CD4-positive, alpha-beta T cell treated with Interleukin-4 for 4 hours (primary cell): ENCODE measurements around the gene GTF2H4.
A peak's percentile ranks its signal among the peaks of the same experiment; 100 is the strongest.
"Not testable (repeated sequence)": the region's sequence is repeated elsewhere in the genome, so short reads cannot be mapped to it uniquely, and the experiment has no call there.

Source experiments
- DNase-seq: peaks from one replicate; pipeline ENCODE4 v3.0.0-alpha.2; 2020

The GTF2H4 gene

DNA sequence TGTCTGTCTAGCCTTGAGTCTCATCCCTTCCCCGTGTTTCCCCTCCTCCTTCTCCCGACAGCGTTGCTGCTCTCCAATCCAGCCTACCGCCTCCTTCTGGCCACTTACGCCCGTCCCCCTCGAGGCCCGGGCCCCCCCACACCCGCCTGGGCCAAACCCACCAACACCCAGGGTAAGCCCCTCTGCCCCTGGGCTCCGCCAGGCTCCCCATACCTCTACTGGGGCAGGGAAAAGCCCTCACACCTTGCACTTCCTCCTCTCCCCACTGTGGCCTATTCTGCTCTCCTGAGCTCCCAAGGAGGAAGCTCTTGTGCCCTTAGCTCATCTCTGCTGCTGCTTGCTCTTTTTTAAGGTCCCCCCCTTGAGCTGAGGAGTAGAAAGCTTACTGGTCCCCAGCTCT, 12.7 kb upstream of the GTF2H4 start:
- no peak for DNase-seq

DNA sequence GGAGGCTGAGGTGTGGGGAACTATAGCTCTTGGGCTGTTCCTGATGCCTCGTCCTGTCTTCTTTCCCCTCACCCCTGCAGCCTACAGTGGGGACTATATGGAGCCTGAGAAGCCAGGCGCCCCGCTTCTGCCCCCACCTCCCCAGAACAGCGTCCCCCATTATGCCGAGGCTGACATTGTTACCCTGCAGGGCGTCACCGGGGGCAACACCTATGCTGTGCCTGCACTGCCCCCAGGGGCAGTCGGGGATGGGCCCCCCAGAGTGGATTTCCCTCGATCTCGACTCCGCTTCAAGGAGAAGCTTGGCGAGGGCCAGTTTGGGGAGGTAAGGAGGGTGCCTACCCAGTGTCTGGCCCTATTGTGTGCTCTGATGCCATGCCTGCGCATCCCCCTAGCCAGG, 11.5 kb upstream of the GTF2H4 start:
- DNase-seq = no peak

DNA sequence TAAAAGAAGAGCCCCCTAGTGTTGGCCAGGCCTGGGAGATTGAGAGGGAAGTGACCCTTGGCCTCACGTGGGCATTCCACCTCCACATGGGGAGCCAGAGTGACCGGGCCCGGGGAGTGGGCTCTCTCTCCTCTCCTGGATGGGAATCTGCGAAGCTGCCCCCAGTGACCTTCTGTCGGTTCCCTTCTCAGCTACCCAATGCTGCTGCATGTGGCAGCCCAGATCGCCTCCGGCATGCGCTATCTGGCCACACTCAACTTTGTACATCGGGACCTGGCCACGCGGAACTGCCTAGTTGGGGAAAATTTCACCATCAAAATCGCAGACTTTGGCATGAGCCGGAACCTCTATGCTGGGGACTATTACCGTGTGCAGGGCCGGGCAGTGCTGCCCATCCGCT, 10.1 kb upstream of the GTF2H4 start:
- no peak for DNase-seq

DNA sequence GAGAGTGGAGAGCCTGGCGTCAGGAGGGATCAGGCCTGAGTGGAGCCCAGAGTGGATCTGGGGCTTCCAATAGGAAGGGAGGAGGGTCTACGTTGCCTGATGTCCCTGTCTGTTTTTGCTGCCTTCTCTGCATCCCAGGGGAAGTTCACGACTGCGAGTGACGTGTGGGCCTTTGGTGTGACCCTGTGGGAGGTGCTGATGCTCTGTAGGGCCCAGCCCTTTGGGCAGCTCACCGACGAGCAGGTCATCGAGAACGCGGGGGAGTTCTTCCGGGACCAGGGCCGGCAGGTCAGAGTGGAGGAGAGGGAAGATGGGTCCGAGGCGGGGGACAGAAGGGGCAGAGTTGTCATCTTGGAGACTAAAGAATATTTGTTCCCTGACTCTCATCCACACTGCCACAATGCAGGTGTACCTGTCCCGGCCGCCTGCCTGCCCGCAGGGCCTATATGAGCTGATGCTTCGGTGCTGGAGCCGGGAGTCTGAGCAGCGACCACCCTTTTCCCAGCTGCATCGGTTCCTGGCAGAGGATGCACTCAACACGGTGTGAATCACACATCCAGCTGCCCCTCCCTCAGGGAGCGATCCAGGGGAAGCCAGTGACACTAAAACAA, 9.2 kb upstream of the GTF2H4 start:
- no peak for DNase-seq

DNA sequence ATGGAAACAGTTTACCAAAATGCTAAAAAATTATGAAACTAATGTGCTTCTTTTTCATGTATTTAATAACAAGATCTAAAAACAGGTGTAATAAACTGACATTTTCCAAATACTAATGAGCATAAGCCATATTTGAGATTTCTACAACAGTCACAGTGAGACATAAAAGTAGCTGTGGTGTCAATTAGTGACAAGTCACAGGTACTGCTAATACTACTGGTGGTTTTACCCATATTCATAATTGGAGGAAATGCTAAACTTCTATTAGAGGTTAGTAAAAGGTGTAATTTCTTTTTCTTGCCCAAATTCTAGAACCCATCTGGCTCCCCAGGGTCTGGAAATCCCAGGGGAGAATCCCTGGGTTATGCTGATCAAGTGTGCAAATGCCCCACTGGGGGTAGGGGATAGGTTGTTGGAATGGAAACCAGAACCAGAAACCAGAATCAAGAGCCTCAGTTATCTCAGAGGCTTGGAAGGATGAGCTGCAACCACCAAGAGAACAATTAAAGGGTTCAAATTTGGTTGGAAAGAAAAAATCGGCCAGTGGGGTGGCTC, 7.1 kb upstream of the GTF2H4 start:
- DNase-seq = no peak

DNA sequence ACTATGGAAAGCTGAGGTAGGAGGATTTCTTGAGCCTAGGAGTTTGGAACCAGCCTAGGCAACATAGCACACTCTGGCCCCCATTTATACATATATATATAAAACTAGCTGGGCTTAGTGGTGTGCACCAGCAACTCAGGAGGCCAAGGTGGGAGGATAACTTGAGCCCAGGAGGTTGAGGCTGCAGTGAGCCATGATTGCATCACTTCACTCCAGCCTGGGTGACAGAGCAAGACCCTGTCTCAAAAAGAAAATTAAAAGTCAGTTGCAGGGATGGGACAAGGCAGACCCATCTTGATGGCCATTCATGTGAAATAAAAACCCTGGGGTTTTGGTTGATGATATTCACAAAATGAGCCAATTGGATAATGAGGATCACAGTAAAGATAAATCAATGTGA, 6.6 kb upstream of the GTF2H4 start:
- DNase-seq = no peak

DNA sequence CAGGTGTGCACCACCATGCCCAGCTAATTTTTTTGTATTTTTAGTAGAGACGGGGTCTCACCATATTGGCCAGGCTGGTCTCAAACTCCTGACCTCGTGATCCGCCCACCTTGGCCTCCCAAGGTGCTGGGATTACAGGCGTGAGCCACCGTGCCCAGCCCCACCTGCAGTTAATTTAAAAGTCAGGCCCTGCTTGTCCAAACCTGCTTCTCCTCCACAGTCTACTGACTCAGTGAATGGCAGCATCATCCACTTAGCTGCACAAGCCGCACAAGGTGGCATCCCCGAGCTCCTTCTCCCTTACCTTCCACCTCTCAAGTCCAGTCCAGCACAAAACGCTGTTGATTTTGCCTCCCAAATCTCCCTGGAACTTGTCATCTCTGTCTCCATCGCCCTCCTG, 5.8 kb upstream of the GTF2H4 start:
- DNase-seq = not testable (repeated sequence)

DNA sequence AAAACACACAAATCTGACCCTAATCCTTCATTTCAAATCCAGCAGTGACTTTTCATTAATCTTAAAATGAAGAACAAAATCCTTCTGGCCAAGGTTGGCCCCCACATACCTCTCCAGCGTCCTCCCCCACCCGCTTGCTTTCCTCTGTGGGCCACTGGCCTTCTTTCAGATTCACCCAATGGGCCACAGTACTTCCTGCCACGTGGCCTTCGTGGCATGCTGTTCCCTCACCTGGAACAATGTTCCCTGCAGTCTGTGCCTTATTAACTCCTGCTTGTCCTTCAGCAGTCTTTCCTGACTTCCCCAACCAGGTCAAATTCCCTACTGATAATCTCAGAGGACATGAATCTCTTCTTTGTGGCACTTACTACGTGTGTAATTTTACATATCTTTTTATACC, 5.3 kb upstream of the GTF2H4 start:
- no peak for DNase-seq

DNA sequence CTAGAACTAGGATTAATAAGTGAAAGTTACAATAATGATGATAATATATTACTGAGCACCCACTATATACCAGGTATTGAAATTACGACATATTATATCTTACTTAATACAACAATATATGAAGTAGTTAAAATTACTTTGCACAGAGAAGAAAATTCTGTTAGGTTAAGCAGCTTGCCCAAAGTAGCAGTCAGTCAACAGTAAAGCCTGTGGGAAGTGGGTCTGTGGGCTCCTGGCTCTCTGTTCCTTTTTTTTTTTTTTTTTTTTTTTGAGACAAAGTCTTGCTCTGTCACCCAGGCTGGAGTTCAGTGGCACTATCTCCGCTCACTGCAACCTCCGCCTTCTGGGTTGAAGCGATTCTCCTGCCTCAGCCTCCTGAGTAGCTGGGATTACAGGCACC, 4.8 kb upstream of the GTF2H4 start:
- no peak for DNase-seq

DNA sequence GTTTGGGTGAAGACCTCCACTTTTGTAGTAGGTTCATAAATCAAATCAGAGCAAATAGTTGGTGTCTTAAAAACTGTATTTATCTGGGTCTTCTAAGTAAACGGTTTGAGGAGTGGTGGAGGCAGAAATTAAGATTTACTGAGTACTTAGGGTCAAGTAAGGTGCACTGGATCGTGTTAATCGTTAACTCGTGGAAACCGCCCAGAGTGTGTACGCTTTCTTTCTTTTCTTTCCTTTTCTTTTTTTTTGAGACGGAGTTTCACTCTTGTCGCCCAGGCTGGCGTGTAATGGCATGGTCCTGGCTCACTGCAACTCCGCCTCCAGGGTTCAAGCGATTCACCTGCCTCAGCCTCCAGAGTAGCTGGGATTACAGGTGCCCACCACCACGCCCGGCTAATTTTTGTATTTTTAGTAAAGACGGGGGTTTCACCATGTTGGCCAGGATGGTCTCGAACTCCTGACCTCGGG, 683 bp upstream of the GTF2H4 start:
- DNase-seq = not testable (repeated sequence)

DNA sequence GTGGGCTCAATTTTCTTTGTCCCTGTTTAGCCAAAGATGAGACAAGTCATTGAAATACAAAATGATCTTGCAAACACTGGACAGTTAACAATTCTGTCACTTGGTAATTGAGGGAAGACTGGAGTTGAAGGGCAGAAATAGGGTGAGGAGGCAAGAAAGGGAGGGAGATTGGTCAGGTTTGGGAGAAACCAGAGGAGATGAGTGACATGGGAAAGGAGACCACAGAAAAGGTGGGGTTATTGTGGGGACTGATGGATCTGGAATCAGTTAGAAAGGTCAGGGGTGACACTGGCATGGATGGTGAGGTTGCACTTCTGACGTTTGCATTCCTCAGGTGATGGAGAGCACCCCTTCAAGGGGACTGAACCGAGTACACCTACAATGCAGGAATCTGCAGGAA, 693 bp downstream of the GTF2H4 start:
- DNase-seq = no peak

DNA sequence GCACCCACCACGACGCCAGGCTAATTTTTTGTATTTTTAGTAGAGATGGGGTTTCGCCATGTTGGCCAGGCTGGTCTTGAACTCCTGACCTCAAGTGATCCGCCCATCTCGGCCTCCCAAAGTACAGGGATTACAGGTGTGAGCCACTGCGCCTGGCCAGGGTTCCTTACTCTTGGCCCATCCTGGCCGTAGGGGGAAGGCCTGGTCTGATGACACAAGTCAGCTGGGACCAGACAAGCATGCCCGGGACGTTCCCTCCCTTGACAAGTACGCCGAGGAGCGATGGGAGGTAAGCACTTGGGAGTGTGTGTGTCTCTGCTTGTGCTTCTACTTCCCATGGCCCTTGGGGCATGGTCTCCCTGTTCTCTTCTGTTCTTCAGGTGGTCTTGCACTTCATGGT, 2.5 kb downstream of the GTF2H4 start:
- DNase-seq = not testable (repeated sequence)

DNA sequence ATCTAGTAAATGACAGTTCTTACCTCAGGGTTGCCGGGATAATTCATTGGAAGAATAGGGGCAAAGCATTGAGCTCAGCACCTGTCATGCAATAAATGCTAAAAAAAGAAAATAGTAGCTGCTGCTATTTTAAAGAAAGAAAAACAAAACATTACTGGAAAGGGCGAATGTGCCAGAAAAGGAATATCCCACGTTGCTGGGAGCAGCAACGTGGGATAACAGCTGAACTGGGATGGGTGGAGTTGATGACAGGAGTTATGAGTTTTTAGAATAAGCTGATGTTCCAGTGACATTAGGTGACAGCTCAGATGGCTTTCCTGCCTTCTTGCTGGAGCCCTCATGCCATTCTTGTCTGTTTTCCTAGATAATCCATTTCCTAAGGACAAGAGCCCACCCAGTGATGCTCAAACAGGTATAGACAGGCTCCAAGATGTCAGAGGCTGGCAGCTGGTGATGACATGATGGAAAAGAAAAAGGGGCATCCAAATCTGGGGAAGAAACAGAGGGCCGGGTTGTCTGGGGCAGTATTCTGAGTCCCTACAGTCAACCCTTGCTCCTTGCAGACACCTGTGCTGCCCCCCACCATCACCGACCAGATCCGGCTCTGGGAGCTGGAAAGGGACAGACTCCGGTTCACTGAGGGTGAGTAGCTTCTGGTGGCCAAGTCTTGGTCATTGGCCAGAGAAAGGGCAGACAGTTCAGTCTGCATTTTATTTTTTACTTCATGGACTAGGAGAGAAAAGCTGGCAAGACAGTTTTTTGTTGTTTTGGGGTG, 4.9 kb downstream of the GTF2H4 start:
- DNase-seq = no peak

DNA sequence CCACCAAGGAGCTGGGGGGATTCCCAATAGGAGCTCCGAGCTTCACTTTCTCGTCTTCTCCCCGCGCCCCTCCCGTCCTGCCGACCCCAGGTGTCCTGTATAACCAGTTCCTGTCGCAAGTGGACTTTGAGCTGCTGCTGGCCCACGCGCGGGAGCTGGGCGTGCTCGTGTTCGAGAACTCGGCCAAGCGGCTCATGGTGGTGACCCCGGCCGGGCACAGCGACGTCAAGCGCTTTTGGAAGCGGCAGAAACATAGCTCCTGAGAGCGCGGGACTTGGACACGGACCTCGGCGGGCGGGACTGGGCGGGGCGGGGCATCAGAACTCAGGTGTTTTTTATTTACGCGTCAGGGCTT, 5.7 kb downstream of the GTF2H4 start:
- no peak for DNase-seq

DNA sequence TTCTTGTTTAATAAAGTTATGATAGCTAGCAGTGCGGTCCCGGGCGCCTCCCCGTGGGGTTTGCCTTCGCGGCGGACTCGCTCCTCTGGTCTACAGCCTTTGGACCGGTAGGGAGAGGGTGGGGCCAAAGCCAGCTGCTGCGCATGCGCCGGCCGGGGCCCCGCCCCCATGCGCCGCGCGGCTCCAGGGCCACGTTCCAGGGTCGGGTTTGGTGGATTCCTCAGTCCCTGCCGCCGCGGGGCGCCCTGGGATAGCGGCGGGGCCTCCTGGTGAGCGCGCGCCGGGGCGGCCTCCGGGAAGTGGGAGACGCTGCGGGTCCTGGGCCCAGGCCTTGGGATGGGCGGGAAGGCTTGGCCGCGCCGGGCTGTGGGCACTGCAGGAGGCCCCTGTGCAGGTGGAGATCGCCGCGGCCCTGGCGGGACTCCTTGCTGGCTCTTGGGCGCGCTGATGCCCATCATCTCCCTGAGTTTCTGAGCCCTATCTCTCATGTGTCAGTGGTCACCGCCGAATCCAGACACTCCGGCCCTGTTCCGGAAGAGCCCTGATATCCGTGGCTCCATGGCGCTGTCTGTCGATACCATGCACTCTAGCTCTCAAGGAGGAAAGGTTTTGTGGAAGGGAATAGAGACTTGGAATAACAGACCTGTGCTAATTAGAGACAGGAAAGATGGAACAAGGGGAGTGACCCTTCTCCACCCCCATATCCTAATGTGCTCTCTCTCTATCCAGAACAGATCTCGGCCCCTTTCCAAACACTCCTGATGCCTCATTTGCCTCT, 6.3 kb downstream of the GTF2H4 start, which contains the start of gene VARS2:
Gene VARS2, plus strand, starts transcription at position 163 of the 778 bp plus-strand sequence. Its CDS starts 599 bp downstream, at position 762.
- DNase-seq = peak; percentile 88

DNA sequence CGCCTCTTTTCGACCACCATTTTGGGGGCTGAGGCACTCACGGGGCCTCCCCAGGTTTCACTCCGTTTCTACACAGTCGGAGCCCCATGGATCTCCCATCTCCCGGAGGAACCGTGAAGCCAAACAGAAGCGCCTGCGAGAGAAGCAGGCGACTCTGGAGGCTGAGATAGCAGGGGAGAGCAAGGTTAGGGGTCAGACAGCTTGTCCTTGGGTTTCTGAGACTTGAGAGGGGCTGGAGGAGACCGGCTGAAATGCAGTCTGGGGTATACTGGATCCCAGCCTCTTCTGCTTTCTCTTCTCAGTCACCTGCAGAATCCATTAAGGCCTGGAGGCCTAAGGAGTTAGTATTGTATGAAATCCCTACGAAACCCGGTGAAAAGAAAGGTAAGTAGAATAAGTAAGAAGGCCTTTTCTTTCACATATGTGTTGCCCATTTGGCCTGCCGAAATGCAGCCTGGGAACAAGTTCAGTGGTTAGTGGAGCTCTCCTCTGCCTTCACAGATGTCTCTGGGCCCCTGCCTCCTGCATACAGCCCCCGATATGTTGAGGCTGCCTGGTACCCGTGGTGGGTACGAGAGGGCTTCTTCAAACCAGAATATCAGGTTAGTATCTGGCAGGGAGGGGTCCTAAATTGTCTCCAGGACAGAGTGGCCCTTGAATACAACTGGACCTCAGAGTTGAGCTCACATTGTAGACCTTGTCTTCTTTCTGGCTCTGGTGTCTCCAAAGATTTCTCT, 7.0 kb downstream of the GTF2H4 start:
- DNase-seq = no peak

DNA sequence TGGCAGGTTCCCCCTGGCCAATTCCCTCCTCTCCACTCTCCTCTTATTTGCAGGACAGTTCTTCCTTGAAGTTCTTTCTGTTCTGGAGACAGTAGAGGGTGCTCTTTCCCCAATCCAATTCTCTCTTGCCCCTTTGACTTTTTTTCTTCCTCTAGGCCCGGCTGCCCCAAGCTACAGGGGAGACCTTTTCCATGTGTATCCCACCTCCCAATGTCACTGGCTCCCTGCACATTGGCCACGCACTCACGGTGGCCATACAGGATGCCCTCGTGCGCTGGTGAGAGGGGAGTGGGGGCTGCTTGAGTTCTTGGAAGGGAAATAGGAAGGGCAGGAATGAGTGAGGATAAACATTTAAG, 7.6 kb downstream of the GTF2H4 start:
- DNase-seq = peak; percentile 26

DNA sequence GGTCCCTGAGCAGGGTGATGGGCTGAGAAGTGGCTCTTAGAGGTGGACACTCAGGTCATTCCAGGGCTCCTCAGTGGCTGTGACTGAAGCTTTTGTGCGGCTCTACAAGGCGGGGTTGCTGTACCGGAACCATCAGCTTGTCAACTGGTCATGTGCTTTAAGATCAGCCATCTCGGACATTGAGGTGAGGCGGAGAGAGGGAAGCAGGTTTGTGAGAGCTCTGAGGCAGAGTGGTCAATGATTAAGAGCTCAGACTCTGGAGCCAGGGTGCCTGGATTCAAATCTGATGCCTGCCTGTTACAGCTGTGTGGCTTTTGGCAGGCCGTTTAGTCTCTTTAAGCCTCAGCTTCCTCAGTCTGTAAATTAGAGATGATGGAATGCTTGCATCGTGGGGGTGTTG, 9.0 kb downstream of the GTF2H4 start:
- no peak for DNase-seq

DNA sequence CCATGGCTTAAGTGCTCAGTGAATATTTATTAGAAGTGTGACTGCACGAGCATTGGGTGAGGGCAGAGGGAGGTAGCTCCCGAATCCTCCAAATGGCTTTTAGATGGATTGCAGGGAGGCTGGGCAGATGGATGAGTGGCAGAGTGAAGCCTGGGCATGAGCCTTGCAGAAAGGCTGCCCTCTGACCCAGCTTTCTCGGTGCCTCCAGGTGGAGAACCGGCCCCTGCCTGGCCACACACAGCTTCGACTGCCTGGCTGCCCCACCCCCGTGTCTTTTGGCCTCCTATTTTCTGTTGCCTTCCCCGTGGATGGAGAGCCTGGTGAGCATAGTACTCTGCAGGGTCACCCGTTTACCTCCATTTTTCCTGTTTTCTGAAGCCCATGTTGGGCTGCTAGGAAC, 9.5 kb downstream of the GTF2H4 start:
- DNase-seq = no peak

DNA sequence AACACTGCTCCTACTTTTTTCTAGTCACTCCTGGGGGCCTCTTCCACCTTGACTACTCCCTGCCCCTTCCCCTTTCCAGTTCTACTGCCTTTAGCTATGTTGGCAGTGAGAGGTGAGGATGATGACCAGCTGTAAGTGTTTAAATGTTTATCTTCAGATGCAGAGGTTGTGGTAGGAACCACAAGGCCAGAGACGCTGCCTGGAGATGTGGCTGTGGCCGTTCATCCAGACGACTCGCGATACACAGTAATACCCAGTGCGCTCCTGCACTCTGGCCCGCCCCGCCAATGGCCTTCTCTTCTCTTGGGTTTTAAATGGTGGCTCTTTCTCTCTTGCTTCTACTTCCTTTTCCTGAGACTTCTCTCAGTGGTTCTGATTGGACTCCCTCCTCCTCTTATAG, 10.7 kb downstream of the GTF2H4 start:
- DNase-seq = no peak

DNA sequence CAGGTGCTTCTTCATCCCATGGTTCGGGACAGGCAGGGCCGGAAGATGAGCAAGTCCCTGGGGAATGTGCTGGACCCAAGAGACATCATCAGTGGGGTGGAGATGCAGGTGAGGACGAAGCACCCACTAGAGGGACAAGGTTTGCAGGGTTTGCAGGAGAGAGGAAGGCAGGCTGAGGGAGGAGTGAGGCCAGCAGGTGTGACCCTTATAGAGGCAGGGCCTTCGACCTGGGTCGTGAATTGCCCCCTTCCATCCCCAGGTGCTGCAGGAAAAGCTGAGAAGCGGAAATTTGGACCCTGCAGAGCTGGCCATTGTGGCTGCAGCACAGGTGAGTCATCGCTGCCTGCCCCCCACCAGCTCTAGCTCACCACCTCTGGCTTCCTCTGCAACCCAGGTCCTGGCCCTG, 14.4 kb downstream of the GTF2H4 start:
- DNase-seq = no peak

DNA sequence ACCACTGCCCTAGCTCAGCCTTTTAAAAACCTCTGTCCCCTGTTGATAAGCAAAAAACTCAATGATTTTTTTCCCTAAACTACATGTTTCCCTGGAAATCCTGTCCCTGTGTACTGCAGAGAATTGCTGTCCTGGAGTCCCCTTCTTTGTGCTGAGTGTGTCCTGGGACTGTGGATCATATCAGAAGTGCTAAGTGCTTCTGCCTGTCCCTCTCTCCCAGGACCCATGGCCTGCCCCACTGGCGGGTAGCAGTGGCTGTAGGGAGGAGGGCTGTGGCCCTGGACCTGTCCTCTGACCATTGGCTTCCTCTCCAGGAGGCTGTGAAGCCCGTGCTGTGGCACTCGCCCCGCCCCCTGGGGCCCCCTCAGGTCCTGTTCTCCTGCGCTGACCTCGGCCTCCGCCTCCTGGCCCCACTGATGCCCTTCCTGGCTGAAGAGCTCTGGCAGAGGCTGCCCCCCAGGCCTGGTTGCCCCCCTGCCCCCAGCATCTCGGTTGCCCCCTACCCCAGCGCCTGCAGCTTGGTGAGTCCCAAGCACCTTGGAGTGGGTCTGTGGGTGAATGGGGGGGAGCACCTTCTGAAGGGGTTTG, 16.1 kb downstream of the GTF2H4 start:
- not testable (repeated sequence) for DNase-seq

DNA sequence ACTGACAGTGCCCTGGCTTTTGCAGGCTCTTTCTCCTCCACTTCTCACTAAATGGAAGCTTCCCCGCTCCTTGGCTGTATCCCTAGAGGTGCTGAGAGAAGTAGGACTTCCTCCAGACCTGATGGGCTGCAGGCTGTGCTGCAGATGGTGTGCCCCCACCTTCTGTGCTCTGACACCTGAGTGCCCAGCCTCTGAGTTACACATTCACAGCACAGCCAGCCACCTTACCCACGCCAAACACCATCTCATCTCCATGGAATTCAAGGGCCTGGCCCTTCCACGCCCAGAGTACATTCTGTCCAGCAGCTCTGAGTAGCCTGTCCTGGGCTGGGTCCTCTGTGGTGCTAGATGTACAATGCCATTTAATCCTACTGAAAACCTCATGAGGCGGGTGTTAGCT, 18.6 kb downstream of the GTF2H4 start:
- no peak for DNase-seq
